ENCODE measurements around the gene ATP6V1G2. TPM values are rescaled to one million over a fixed set of nuclear protein-coding genes. Genes with fewer than 3 reads are reported as not detected.

The ATP6V1G2 gene
- total RNA-seq, 4 donors from 2014 or later: 0.21 to 2.1 TPM; not detected in 2

DNA sequence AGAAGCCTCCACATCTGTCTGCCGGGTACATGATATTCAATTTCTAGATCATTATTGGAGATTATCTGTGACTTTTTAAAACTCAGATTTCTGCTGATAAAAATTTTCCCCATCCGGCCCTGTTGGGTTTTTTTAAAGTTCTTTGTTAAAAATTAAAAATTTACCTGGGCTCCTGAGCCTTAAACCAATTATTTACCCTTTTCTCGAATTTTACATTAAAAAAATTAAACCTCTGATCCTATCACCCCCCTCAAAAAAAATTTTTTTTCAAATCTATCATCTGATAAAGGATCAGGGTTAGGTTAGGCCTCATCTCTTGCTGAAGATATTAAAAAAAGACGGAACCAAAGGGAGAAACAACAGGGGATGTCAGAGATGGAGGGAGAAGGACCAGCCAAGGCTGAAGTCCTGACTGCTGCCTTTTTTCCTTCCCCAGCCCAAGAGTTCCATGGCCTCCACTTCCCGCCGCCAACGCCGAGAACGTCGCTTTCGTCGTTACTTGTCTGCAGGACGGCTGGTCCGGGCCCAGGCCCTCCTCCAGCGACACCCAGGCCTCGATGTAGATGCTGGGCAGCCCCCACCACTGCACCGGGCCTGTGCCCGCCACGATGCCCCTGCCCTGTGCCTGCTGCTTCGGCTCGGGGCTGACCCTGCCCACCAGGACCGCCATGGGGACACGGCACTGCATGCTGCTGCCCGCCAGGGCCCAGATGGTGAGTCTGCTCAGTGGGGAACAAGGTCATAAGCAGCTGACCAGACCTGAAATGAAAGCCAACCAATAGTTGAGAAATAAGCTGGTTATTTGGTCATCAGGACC is 1.5 kb upstream of the ATP6V1G2 start:
- Histone ChIP-seq H3K27ac (peak overlapping the region; percentile 86 to 91 (median 88)), H3K36me3 (peaks cover 0 to 45% (median 3%) of the 10 kb centered on the region in 3 donors), H3K4me1 (peaks cover 7 to 48% (median 13%) of the 10 kb centered on the region in 3 donors), H3K9me3 (no peaks in the 10 kb centered on the region), H3K27me3 (no peaks in the 10 kb centered on the region), H3K4me3 (peak overlapping the region; percentile 34 to 67 (median 46))
- intact Hi-C loops (cut with DNase I): loop anchor here (5.0 kb wide), 1 partner anchor 51 kb away; the partner anchor contains the start of gene MICB
- no peak for TF ChIP-seq POLR2A (IDR thresholded peaks at IDR 0.05)
- TF ChIP-seq, protein P1, sequence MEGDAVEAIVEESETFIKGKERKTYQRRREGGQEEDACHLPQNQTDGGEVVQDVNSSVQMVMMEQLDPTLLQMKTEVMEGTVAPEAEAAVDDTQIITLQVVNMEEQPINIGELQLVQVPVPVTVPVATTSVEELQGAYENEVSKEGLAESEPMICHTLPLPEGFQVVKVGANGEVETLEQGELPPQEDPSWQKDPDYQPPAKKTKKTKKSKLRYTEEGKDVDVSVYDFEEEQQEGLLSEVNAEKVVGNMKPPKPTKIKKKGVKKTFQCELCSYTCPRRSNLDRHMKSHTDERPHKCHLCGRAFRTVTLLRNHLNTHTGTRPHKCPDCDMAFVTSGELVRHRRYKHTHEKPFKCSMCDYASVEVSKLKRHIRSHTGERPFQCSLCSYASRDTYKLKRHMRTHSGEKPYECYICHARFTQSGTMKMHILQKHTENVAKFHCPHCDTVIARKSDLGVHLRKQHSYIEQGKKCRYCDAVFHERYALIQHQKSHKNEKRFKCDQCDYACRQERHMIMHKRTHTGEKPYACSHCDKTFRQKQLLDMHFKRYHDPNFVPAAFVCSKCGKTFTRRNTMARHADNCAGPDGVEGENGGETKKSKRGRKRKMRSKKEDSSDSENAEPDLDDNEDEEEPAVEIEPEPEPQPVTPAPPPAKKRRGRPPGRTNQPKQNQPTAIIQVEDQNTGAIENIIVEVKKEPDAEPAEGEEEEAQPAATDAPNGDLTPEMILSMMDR (IDR thresholded peaks at IDR 0.05): no peak
- no peak for DNase-seq
- WGBS, 2 donors: 50 to 71% methylated on average over 9 to 14 of the region's 24 CpGs

- peak; percentile 77 for DNase-seq
- Histone ChIP-seq H3K9me3 (no peaks in the 10 kb centered on the region), H3K36me3 (peaks cover 0 to 37% (median 3%) of the 10 kb centered on the region in 3 donors), H3K27ac (peak within 1 kb of the TSS; percentile 86 to 91 (median 88)), H3K4me3 (peak within 1 kb of the TSS; percentile 34 to 67 (median 46)), H3K4me1 (peaks cover 12 to 54% (median 17%) of the 10 kb centered on the region in 3 donors), H3K27me3 (no peaks in the 10 kb centered on the region)
- peak in 2 of 4 donors; percentile 23 to 46 for TF ChIP-seq POLR2A (IDR thresholded peaks at IDR 0.05)
- TF ChIP-seq, protein P1 (IDR thresholded peaks at IDR 0.05): peak in 1 of 6 experiments; percentile 27
- WGBS, 2 donors: 0 to 1% methylated on average over 19 to 25 of the region's 25 CpGs
- intact Hi-C loops (cut with DNase I): loop anchor here (5.0 kb wide), 1 partner anchor 50 kb away; the partner anchor contains the start of gene MICB
These were observed 734 bp upstream of the ATP6V1G2 start, which contains the start of gene NFKBIL1 for GRCh38 chr6:31546958-31547726. NFKBIL1 (plus strand) TSS chr6:31547608; CDS start chr6:31547695, 87 bp downstream.

GRCh38 chr6:31545291-31545690 is 1.1 kb downstream of the ATP6V1G2 start:
- Histone ChIP-seq H3K4me1 (peaks cover 12 to 50% (median 20%) of the 10 kb centered on the region in 3 donors), H3K9me3 (no peaks in the 10 kb centered on the region), H3K27ac (no peak overlapping the region), H3K27me3 (no peaks in the 10 kb centered on the region), H3K4me3 (no peak overlapping the region), H3K36me3 (peaks cover 0 to 20% (median 0%) of the 10 kb centered on the region in 3 donors)
- WGBS, 2 donors: 57 to 60% methylated on average over 7 of the region's 7 CpGs
- TF ChIP-seq, protein P1 (IDR thresholded peaks at IDR 0.05): no peak
- TF ChIP-seq POLR2A (IDR thresholded peaks at IDR 0.05): no peak
- no peak for DNase-seq
- intact Hi-C loops (cut with DNase I): loop anchor here (5.0 kb wide), 1 partner anchor 48 kb away; the partner anchor contains the start of gene MICB

DNA sequence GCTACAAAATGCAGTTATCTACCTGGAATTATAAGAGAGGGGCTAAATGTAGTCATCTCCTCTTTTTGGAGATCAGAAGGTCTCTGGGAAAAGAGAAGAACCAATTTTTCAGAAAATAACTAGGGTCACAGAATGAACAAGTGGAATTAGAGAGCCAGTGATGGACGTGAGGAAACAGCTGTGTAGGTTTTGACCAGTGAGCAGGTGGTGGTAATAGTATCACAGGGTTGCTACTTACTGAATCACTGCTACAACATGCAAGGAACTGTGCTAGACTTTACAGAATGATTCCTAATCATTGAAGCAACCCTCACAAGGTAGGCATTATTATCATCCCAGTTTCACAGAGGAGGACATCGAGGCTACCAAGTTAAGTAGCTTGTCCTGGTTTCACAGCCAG is 1.7 kb downstream of the ATP6V1G2 start:
- Histone ChIP-seq H3K9me3 (no peaks in the 10 kb centered on the region), H3K4me1 (peaks cover 18 to 56% (median 26%) of the 10 kb centered on the region in 3 donors), H3K27ac (no peak overlapping the region), H3K36me3 (peaks cover 0 to 20% (median 4%) of the 10 kb centered on the region in 3 donors), H3K27me3 (no peaks in the 10 kb centered on the region), H3K4me3 (no peak overlapping the region)
- WGBS, 2 donors: 75 to 79% methylated on average over 2 of the region's 2 CpGs
- no peak for TF ChIP-seq POLR2A (IDR thresholded peaks at IDR 0.05)
- TF ChIP-seq, protein P1 (IDR thresholded peaks at IDR 0.05): no peak
- no peak for DNase-seq
- intact Hi-C loops (cut with DNase I): loop anchor here (5.0 kb wide), 1 partner anchor 47 kb away; the partner anchor contains the start of gene MICB
